HL-60/S4 treated with retinoic acid at 250 ng/mL for 4 days and 3 days (cell line): ENCODE data around the gene DPY19L3.
"Not testable (repeated sequence)": the region's sequence is repeated elsewhere in the genome, so short reads cannot be mapped to it uniquely, and the experiment has no call there.

Source experiments
- in situ Hi-C: fragments of 300-500 bp; cut with MboI; formaldehyde crosslinking; loops from 2 replicates; pipeline ENCODE4 v1.7.0; 2022; ENCODE audit warnings: low sequenced_read_pairs

DPY19L3 gene

GRCh38 chr19:32437096-32437495, 31.5 kb downstream of the DPY19L3 start:
- in situ Hi-C loops = no loop called here

GRCh38 chr19:32438751-32439150, 33.2 kb downstream of the DPY19L3 start:
- in situ Hi-C loops = no loop called here

- in situ Hi-C loops = no loop called here
Observed at GRCh38 chr19:32442650-32443049, 37.1 kb downstream of the DPY19L3 start.

- in situ Hi-C loops = not testable (repeated sequence)
Observed at GRCh38 chr19:32447534-32447933, 42.0 kb downstream of the DPY19L3 start.

GRCh38 chr19:32448026-32448425, 42.5 kb downstream of the DPY19L3 start:
- in situ Hi-C loops = no loop called here

GRCh38 chr19:32450217-32450616, 44.6 kb downstream of the DPY19L3 start:
- in situ Hi-C loops = no loop called here

GRCh38 chr19:32453736-32454135, 48.2 kb downstream of the DPY19L3 start:
- in situ Hi-C loops = no loop called here

- in situ Hi-C loops = no loop called here
Observed at GRCh38 chr19:32456406-32456805, 50.8 kb downstream of the DPY19L3 start.

GRCh38 chr19:32457571-32458158, 52.1 kb downstream of the DPY19L3 start:
- in situ Hi-C loops = no loop called here

- in situ Hi-C loops = no loop called here
Observed at GRCh38 chr19:32458500-32459123, 53.0 kb downstream of the DPY19L3 start.

GRCh38 chr19:32459204-32459865, 53.8 kb downstream of the DPY19L3 start:
- in situ Hi-C loops = no loop called here

- in situ Hi-C loops = no loop called here
Observed at GRCh38 chr19:32460476-32460875, 54.9 kb downstream of the DPY19L3 start.

GRCh38 chr19:32464279-32464678, 58.7 kb downstream of the DPY19L3 start:
- in situ Hi-C loops = no loop called here

GRCh38 chr19:32465176-32465575, 59.6 kb downstream of the DPY19L3 start:
- in situ Hi-C loops = no loop called here

GRCh38 chr19:32469795-32470194, 64.2 kb downstream of the DPY19L3 start:
- in situ Hi-C loops = no loop called here

GRCh38 chr19:32471095-32471494, 65.5 kb downstream of the DPY19L3 start:
- in situ Hi-C loops = no loop called here

GRCh38 chr19:32471811-32472210, 66.2 kb downstream of the DPY19L3 start:
- in situ Hi-C loops = no loop called here

GRCh38 chr19:32475141-32476031, 69.8 kb downstream of the DPY19L3 start:
- in situ Hi-C loops = no loop called here

- in situ Hi-C loops = no loop called here
Observed at GRCh38 chr19:32476032-32476350, 70.4 kb downstream of the DPY19L3 start.

- in situ Hi-C loops = no loop called here
Observed at GRCh38 chr19:32480321-32480720, 74.8 kb downstream of the DPY19L3 start.

- in situ Hi-C loops = no loop called here
Observed at GRCh38 chr19:32483574-32483973, 78.0 kb downstream of the DPY19L3 start.

GRCh38 chr19:32489971-32490370, 84.4 kb downstream of the DPY19L3 start:
- in situ Hi-C loops = no loop called here
